HEK293T (cell line): ENCODE data around the gene HEG1.

Source experiments
- CTCF ChIA-PET: fragments of 350-600 bp; formaldehyde crosslinking; extraction: SDS; loops from one replicate; lab custom pipeline; 2021; ENCODE audit warnings: antibody characterized with exemption, inconsistent platforms; lab: Yijun Ruan, JAX
- POLR2A ChIA-PET: fragments of 350-600 bp; formaldehyde crosslinking; extraction: SDS; loops from one replicate; lab custom pipeline; 2020; ENCODE audit warnings: antibody characterized with exemption, inconsistent platforms; lab: Yijun Ruan, JAX
- DNase-seq: peaks from one replicate; pipeline ENCODE4 v3.0.0; 2012; ENCODE audit warnings: mixed read lengths; ENCODE audit errors: extremely low spot score
- ARNT ChIP-seq: fragments of 450-650 bp; IDR thresholded peaks from 2 replicates; pipeline ENCODE4 v1.6.1; 2017; ENCODE audit warnings: mild to moderate bottlenecking
- BHLHE40 ChIP-seq: fragments of 450-650 bp; IDR thresholded peaks from 2 replicates; pipeline ENCODE4 v1.6.1; 2016; ENCODE audit warnings: mild to moderate bottlenecking, moderate library complexity, borderline replicate concordance
- CTBP1 ChIP-seq: fragments of 450-650 bp; IDR thresholded peaks from 2 replicates; pipeline ENCODE4 v1.6.1; 2016; ENCODE audit warnings: borderline replicate concordance
- ELF4 ChIP-seq: fragments of 450-650 bp; IDR thresholded peaks from 2 replicates; pipeline ENCODE4 v1.6.1; 2017; ENCODE audit warnings: antibody characterized with exemption
- FOXA1 ChIP-seq: fragments of 450-650 bp; IDR thresholded peaks from 2 replicates; pipeline ENCODE4 v1.6.1; 2016; ENCODE audit warnings: mild to moderate bottlenecking
- FOXK2 ChIP-seq: fragments of 450-650 bp; IDR thresholded peaks from 2 replicates; pipeline ENCODE4 v1.6.1; 2016; ENCODE audit warnings: mild to moderate bottlenecking
- FOXM1 ChIP-seq: fragments of 450-650 bp; IDR thresholded peaks from 2 replicates; pipeline ENCODE4 v1.6.1; 2017; ENCODE audit warnings: mild to moderate bottlenecking, borderline replicate concordance
- HDGF ChIP-seq: fragments of 450-650 bp; IDR thresholded peaks from 2 replicates; pipeline ENCODE4 v1.6.1; 2017; ENCODE audit warnings: antibody characterized with exemption, borderline replicate concordance
- L3MBTL2 ChIP-seq: fragments of 450-650 bp; conservative IDR thresholded peaks from 2 replicates; pipeline ENCODE4 v1.6.1; 2016; ENCODE audit warnings: mild to moderate bottlenecking
- LEF1 ChIP-seq: fragments of 450-650 bp; IDR thresholded peaks from 2 replicates; pipeline ENCODE4 v1.6.1; 2017; ENCODE audit warnings: mild to moderate bottlenecking, borderline replicate concordance
- NFRKB ChIP-seq: fragments of 450-650 bp; IDR thresholded peaks from 2 replicates; pipeline ENCODE4 v1.6.1; 2016; ENCODE audit warnings: mild to moderate bottlenecking, moderate library complexity
- PKNOX1 ChIP-seq: fragments of 450-650 bp; IDR thresholded peaks from 2 replicates; pipeline ENCODE4 v1.6.1; 2016
- SP1 ChIP-seq: fragments of 450-650 bp; IDR thresholded peaks from 2 replicates; pipeline ENCODE4 v1.6.1; 2017
- SUZ12 ChIP-seq: fragments of 450-650 bp; IDR thresholded peaks from 2 replicates; pipeline ENCODE4 v1.6.1; 2016; ENCODE audit warnings: mild to moderate bottlenecking
- TARDBP ChIP-seq: fragments of 450-650 bp; IDR thresholded peaks from 2 replicates; pipeline ENCODE4 v1.6.1; 2016
- ZNF384 ChIP-seq: fragments of 450-650 bp; IDR thresholded peaks from 2 replicates; pipeline ENCODE4 v1.6.1; 2016

Gene HEG1

GRCh38 chr3:125055913-125056745, at the start of gene HEG1:
HEG1 (minus strand) TSS chr3:125055997; CDS start chr3:125055890, 107 bp downstream.
- ChIA-PET POLR2A (no interaction called here), CTCF (no interaction called here)
- TF ChIP-seq TARDBP (no peak), HDGF (no peak), FOXA1 (no peak), SP1 (no peak), ARNT (no peak), BHLHE40 (no peak), FOXM1 (no peak), ZNF384 (no peak), L3MBTL2 (no peak), ELF4 (no peak), SUZ12 (no peak), NFRKB (no peak), CTBP1 (no peak), FOXK2 (no peak), PKNOX1 (no peak)
- peak; percentile 83 for DNase-seq

- CTCF ChIA-PET = no interaction called here
- POLR2A ChIA-PET = no interaction called here
- no peak for DNase-seq
- TF ChIP-seq LEF1 (no peak), SP1 (no peak), L3MBTL2 (no peak), ZNF384 (no peak), FOXK2 (no peak), NFRKB (no peak), PKNOX1 (no peak)
Observed at GRCh38 chr3:125105116-125105515, 49.3 kb upstream of the HEG1 start.

- DNase-seq = no peak
- ChIA-PET POLR2A (no interaction called here), CTCF (no interaction called here)
- TF ChIP-seq ZNF384 (no peak), FOXM1 (no peak), TARDBP (no peak), LEF1 (no peak), PKNOX1 (no peak), HDGF (no peak), ELF4 (no peak), FOXA1 (no peak), ARNT (no peak), BHLHE40 (no peak), NFRKB (no peak)
Observed at GRCh38 chr3:125104639-125105038, 48.8 kb upstream of the HEG1 start.

- ChIA-PET CTCF (no interaction called here), POLR2A (no interaction called here)
- DNase-seq = no peak
- no peak for TF ChIP-seq HDGF
- TF ChIP-seq SP1 = no peak
- TF ChIP-seq TARDBP = no peak
- TF ChIP-seq NFRKB = no peak
- no peak for TF ChIP-seq FOXK2
- no peak for TF ChIP-seq FOXM1
- TF ChIP-seq SUZ12 = no peak
- no peak for TF ChIP-seq LEF1
- no peak for TF ChIP-seq PKNOX1
- TF ChIP-seq ZNF384 = no peak
- TF ChIP-seq ARNT = no peak
- no peak for TF ChIP-seq FOXA1
- TF ChIP-seq L3MBTL2 = no peak
Observed at GRCh38 chr3:125103406-125103805, 47.6 kb upstream of the HEG1 start.

GRCh38 chr3:125102470-125102869, 46.7 kb upstream of the HEG1 start:
- DNase-seq = no peak
- ChIA-PET CTCF (no interaction called here), POLR2A (no interaction called here)
- TF ChIP-seq FOXA1 = no peak
- no peak for TF ChIP-seq HDGF
- TF ChIP-seq FOXM1 = no peak
- no peak for TF ChIP-seq BHLHE40
- TF ChIP-seq ARNT = no peak
- no peak for TF ChIP-seq TARDBP

GRCh38 chr3:125098611-125099291, 43.0 kb upstream of the HEG1 start:
- TF ChIP-seq FOXK2 = no peak
- no peak for TF ChIP-seq HDGF
- no peak for TF ChIP-seq TARDBP
- no peak for TF ChIP-seq L3MBTL2
- no peak for TF ChIP-seq BHLHE40
- TF ChIP-seq ELF4 = no peak
- TF ChIP-seq NFRKB = no peak
- no peak for TF ChIP-seq ARNT
- POLR2A ChIA-PET = no interaction called here
- no peak for DNase-seq
- CTCF ChIA-PET = no interaction called here
